DOHH2 (cell line): Measurements from ENCODE around the gene GDI1.

Source experiments
- H3F3A ChIP-seq: fragments of 200-600 bp; sonication (generic), shearing (Covaris generic); 2 replicates; pipeline ENCODE4 v1.6.0; 2016; ENCODE audit warnings: antibody characterized with exemption, mild to moderate bottlenecking; ENCODE audit not compliant: control insufficient read depth, insufficient read depth
- H3K27ac ChIP-seq: fragments of 200-600 bp; sonication (generic); 2 replicates; pipeline ENCODE4 v1.5.1; 2014; ENCODE audit warnings: low read depth, mild to moderate bottlenecking, low read length, moderate library complexity
- H3K27me3 ChIP-seq: fragments of 200-600 bp; sonication (generic); 2 replicates; pipeline ENCODE4 v1.6.1; 2014; ENCODE audit warnings: mild to moderate bottlenecking, low read length, mixed read lengths; ENCODE audit not compliant: control insufficient read depth
- H3K36me3 ChIP-seq: fragments of 200-600 bp; sonication (generic); 2 replicates; pipeline ENCODE4 v1.6.1; 2014; ENCODE audit warnings: mild to moderate bottlenecking, low read length, moderate library complexity, mixed read lengths; ENCODE audit not compliant: control insufficient read depth
- H3K4me1 ChIP-seq: fragments of 200-600 bp; sonication (generic); 2 replicates; pipeline ENCODE4 v1.6.1; 2014; ENCODE audit warnings: mild to moderate bottlenecking, low read length, mixed read lengths; ENCODE audit not compliant: control insufficient read depth
- H3K4me2 ChIP-seq: fragments of 200-600 bp; sonication (generic); 2 replicates; pipeline ENCODE4 v1.6.0; 2014; ENCODE audit warnings: mild to moderate bottlenecking, low read length, moderate library complexity
- H3K4me3 ChIP-seq: fragments of 200-600 bp; sonication (generic); 2 replicates; pipeline ENCODE4 v1.5.1; 2014; ENCODE audit warnings: mild to moderate bottlenecking, low read length, mixed read lengths
- H3K79me2 ChIP-seq: fragments of 200-600 bp; sonication (generic); 2 replicates; pipeline ENCODE4 v1.6.1; 2014; ENCODE audit warnings: mild to moderate bottlenecking, low read length, mixed read lengths; ENCODE audit not compliant: control insufficient read depth
- H3K9me2 ChIP-seq: fragments of 200-600 bp; sonication (generic); replicated peaks from 2 replicates; pipeline ENCODE4 v1.6.1; 2014; ENCODE audit warnings: mild to moderate bottlenecking, low read length, mixed read lengths; ENCODE audit not compliant: control insufficient read depth
- H3K9me3 ChIP-seq: fragments of 200-600 bp; sonication (generic); 2 replicates; pipeline ENCODE4 v1.6.1; 2014; ENCODE audit warnings: antibody characterized with exemption, low read length, mixed read lengths; ENCODE audit not compliant: control insufficient read depth, insufficient read depth
- H4K20me1 ChIP-seq: fragments of 200-600 bp; sonication (generic); 2 replicates; pipeline ENCODE4 v1.6.0; 2014; ENCODE audit warnings: low read depth, mild to moderate bottlenecking, antibody characterized with exemption, low read length, moderate library complexity; ENCODE audit not compliant: control insufficient read depth, insufficient read depth
- CTCF ChIP-seq: fragments of 200-600 bp; sonication (generic); IDR thresholded peaks from one replicate; pipeline ENCODE4 v1.5.1; 2014; ENCODE audit warnings: antibody characterized with exemption, mild to moderate bottlenecking, low read depth, low read length; ENCODE audit not compliant: poor library complexity, severe bottlenecking
- EZH2phosphoT487 ChIP-seq: fragments of 200-600 bp; sonication (generic); IDR thresholded peaks from 2 replicates; pipeline ENCODE4 v1.6.1; 2017; ENCODE audit warnings: borderline replicate concordance, mild to moderate bottlenecking, antibody characterized with exemption, low read length, moderate library complexity, mixed read lengths

GDI1 gene

DNA sequence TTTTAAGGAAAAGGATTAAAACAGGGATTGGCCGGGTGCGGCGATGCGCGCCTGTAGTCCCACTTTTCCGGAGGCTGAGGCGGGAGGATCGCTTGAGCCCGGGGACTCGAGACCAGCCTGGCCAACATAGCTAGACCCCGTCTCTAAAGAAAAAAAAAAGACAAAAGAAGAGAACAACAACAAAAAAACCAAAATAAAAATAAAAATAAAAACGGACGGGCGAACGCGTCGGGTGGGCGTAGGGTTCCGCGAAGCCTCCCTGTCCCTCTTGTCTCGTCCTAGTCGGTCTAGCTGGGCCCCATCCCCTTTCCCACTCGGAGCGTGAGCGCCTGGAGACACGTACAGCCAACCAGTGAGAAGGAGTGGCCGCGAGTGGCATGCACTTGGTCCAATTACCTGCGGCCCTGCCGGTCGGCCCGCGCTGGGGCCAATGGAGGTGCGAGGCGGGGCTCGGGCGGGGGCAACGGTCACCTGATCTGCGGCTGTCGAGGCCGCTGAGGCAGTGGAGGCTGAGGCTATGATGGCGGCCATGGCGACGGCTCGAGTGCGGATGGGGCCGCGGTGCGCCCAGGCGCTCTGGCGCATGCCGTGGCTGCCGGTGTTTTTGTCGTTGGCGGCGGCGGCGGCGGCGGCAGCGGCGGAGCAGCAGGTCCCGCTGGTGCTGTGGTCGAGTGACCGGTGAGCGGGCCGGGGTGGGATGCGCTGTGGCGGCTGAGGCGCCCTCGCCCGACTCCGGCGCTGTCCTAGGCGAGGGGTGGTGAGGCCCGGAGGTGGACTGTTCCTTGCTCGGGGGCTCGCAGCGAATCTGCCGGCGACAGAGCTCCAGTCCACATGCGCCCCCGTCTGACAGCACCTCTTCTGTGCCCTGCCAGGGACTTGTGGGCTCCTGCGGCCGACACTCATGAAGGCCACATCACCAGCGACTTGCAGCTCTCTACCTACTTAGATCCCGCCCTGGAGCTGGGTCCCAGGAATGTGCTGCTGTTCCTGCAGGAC lies 8.5 kb upstream of the GDI1 start, which contains the start of gene ATP6AP1:
Gene ATP6AP1, plus strand, starts transcription at position 502 of the 996 bp plus-strand sequence. Its CDS starts 16 bp downstream, at position 518.
- no peaks in the 10 kb centered on the region for H4K20me1 ChIP-seq
- no peaks in the 10 kb centered on the region; the same call in 1 of the 2 replicates for H3K36me3 ChIP-seq
- H3F3A ChIP-seq = no peaks in the 10 kb centered on the region
- peak within 1 kb of the TSS; percentile 87 for H3K4me2 ChIP-seq
- H3K9me3 ChIP-seq = no peaks in the 10 kb centered on the region
- H3K4me1 ChIP-seq = peaks cover 17% of the 10 kb centered on the region
- H3K27me3 ChIP-seq = no peaks in the 10 kb centered on the region
- peaks cover 25% of the 10 kb centered on the region for H3K79me2 ChIP-seq
- peak within 1 kb of the TSS; percentile 84 for H3K4me3 ChIP-seq
- H3K9me2 ChIP-seq = no peaks in the 10 kb centered on the region
- H3K27ac ChIP-seq = no peak within 1 kb of the TSS; the same call in 1 of the 2 replicates
- peak; percentile 38 for TF ChIP-seq CTCF
- TF ChIP-seq EZH2phosphoT487 = no peak

GRCh38 chrX:154429711-154430110 lies 7.2 kb upstream of the GDI1 start:
- Histone ChIP-seq H3K9me3 (no peaks in the 10 kb centered on the region), H3K27me3 (no peaks in the 10 kb centered on the region), H3K4me1 (peaks cover 17% of the 10 kb centered on the region), H3K9me2 (no peaks in the 10 kb centered on the region), H3K27ac (no peak overlapping the region), H3F3A (no peaks in the 10 kb centered on the region), H3K4me2 (peak overlapping the region; percentile 87), H3K79me2 (peaks cover 25% of the 10 kb centered on the region), H3K36me3 (no peaks in the 10 kb centered on the region; the same call in 1 of the 2 replicates), H4K20me1 (no peaks in the 10 kb centered on the region), H3K4me3 (peak overlapping the region; percentile 84)
- TF ChIP-seq CTCF (no peak), EZH2phosphoT487 (no peak)

GRCh38 chrX:154430479-154430878 lies 6.5 kb upstream of the GDI1 start:
- H3K27ac ChIP-seq = no peak overlapping the region
- H3K36me3 ChIP-seq = no peaks in the 10 kb centered on the region; the same call in 1 of the 2 replicates
- no peaks in the 10 kb centered on the region for H3K9me3 ChIP-seq
- no peaks in the 10 kb centered on the region for H4K20me1 ChIP-seq
- H3K4me3 ChIP-seq = no peak overlapping the region
- no peaks in the 10 kb centered on the region for H3K9me2 ChIP-seq
- H3K79me2 ChIP-seq = peaks cover 25% of the 10 kb centered on the region
- no peak overlapping the region for H3K4me2 ChIP-seq
- H3K27me3 ChIP-seq = no peaks in the 10 kb centered on the region
- H3K4me1 ChIP-seq = peaks cover 17% of the 10 kb centered on the region
- H3F3A ChIP-seq = no peaks in the 10 kb centered on the region
- no peak for TF ChIP-seq EZH2phosphoT487
- no peak for TF ChIP-seq CTCF
